Adrenal gland (tissue), 12 donors: ENCODE data around the gene PPP1R14C. TPM values are rescaled to one million over a fixed set of nuclear protein-coding genes. Genes with fewer than 3 reads are reported as not detected.
"Not testable (repeated sequence)": the region's sequence is repeated elsewhere in the genome, so short reads cannot be mapped to it uniquely, and the experiment has no call there.

Experiments
- DNase-seq, 7 donors: peaks; one replicate each; pipeline ENCODE4 v3.0.0-alpha.2; 2019 to 2020
- H3K27ac ChIP-seq, 5 donors: fragments of 200-600 bp; sonication (generic) in 4 of 5; 1 replicate in 3 of 5; 2 replicates in 2 of 5; pipeline versions ENCODE4 v1.5.1 to v1.8.0; 2016 to 2020; ENCODE audit warnings: mild to moderate bottlenecking in 1 of 5
- H3K27me3 ChIP-seq: fragments of 200-600 bp; 2 replicates; pipeline ENCODE4 v1.8.0; 2021
- H3K36me3 ChIP-seq, 2 donors: fragments of 200-600 bp; replicated peaks in 1 of 2; 1 replicate in 1 of 2; 2 replicates in 1 of 2; pipeline versions ENCODE4 v1.5.1 to v1.8.0; 2018 to 2022
- H3K4me1 ChIP-seq, 2 donors: fragments of 200-600 bp; replicated peaks in 1 of 2; 1 replicate in 1 of 2; 2 replicates in 1 of 2; pipeline versions ENCODE4 v1.5.1 to v1.8.0; 2018 to 2021
- H3K4me3 ChIP-seq, 4 donors: fragments of 200-600 bp; sonication (generic) in 3 of 4; one replicate each; pipeline ENCODE4 v1.5.1; 2016 to 2018
- H3K9me3 ChIP-seq, 3 donors: fragments of 200-600 bp; sonication (generic) in 1 of 3; replicated peaks in 1 of 3; 1 replicate in 2 of 3; 2 replicates in 1 of 3; pipeline versions ENCODE4 v1.5.1 to v1.8.0; 2016 to 2021
- POLR2A ChIP-seq, 2 donors: fragments of 450-650 bp; IDR thresholded peaks; one replicate each; pipeline ENCODE4 v1.6.1; 2017; ENCODE audit warnings: antibody characterized with exemption in 2 of 2, mild to moderate bottlenecking in 2 of 2, moderate library complexity in 1 of 2
- WGBS, 4 donors: extraction: QIAGEN DNeasy Blood & Tissue Kit in 2 of 4; methylation state at CpG; one replicate each; pipeline versions ENCODE4 v1.1.5 to v1.1.7; 2013 to 2017; 5-methylcytosine and 5-hydroxymethylcytosine counted together
- intact Hi-C, 2 donors: fragments of 100-400 bp; cut with DNase I; formaldehyde crosslinking; loops; one replicate each; pipeline versions ENCODE4 v1.14.1 to v1.15.0; 2022 to 2023
- polyA plus RNA-seq, 3 donors: library from polyadenylated mRNA; stranded (reverse); fragments of 200-250 nt in 2 of 3; fragments of 350-450 nt in 1 of 3; fragmentation: Illumina TruSeq in 1 of 3; extraction: RNeasy Lipid Tissue Mini Kit (QIAGEN cat#74804) in 1 of 3; gene quantifications; one replicate each; pipeline ENCODE4 v1.2.3, GENCODE V29; 2013 to 2014
- total RNA-seq, 9 donors: library from RNA; depleted of rRNA in 4 of 9; stranded (reverse); fragments of >200 nt in 4 of 9; fragments of 120-200 nt in 1 of 9; fragmentation: NEBNext Ultra II Directional in 1 of 9; extraction: Animal tissue kit (Norgen Biotek cat#: 25700) in 1 of 9; gene quantifications; one replicate each; pipeline versions ENCODE4 v1.1.0 to v1.2.4, GENCODE V29; 2013 to 2023
- TF ChIP-seq, protein P1 (sequence below), 6 experiments: fragments of 450-650 bp in 4 of 6; fragments of 200-600 bp in 2 of 6; sonication (generic) in 1 of 6; IDR thresholded peaks; 1 replicate in 5 of 6; 2 replicates in 1 of 6; pipeline versions ENCODE4 v1.5.1 to v1.8.0; 2016 to 2021; ENCODE audit warnings: antibody characterized with exemption in 6 of 6, mild to moderate bottlenecking in 2 of 6, moderate library complexity in 1 of 6
- donor health status: healthy with polysubstance abuse.
- donor health status: Bipolar disorder and iron deficiency.
- donor health status: DM: yes; HTN: yes; CAD: no.
- donor health status: DM: no; HTN: no; CAD: no.
- donor health status: DM: no; HTN: no; CAD: no.
- donor health status: DM: yes; HTN: yes; CAD: no.

The PPP1R14C gene
- total and polyA plus RNA-seq, 12 donors: 0.11 to 0.46 (median 0.17) TPM; not detected in 5

DNA sequence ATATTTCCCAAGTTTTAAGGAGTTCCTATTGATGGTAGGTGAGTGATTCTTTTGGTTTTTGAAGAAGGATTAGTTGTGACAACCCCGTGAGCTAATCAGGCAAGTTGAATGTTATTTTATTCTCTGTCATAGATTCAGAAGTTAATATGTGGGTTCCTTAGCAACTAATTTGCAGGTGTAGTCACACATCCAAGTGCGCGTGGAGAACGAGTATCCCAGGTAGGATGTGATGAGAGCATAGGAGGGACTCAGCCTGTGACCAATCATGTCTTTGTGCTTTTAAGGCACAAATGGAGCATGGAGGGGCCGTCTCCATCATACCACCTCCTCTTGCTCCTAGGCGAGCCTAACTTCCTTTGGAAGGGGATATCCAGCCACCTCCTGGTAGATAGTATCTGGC lies 41.1 kb downstream of the PPP1R14C start:
- H3K27ac ChIP-seq: no peak overlapping the region
- intact Hi-C loops: no loop called here
- no peaks in the 10 kb centered on the region for H3K27me3 ChIP-seq
- H3K4me1 ChIP-seq: no peaks in the 10 kb centered on the region
- no peak overlapping the region for H3K4me3 ChIP-seq
- no peaks in the 10 kb centered on the region for H3K9me3 ChIP-seq
- TF ChIP-seq, protein P1, sequence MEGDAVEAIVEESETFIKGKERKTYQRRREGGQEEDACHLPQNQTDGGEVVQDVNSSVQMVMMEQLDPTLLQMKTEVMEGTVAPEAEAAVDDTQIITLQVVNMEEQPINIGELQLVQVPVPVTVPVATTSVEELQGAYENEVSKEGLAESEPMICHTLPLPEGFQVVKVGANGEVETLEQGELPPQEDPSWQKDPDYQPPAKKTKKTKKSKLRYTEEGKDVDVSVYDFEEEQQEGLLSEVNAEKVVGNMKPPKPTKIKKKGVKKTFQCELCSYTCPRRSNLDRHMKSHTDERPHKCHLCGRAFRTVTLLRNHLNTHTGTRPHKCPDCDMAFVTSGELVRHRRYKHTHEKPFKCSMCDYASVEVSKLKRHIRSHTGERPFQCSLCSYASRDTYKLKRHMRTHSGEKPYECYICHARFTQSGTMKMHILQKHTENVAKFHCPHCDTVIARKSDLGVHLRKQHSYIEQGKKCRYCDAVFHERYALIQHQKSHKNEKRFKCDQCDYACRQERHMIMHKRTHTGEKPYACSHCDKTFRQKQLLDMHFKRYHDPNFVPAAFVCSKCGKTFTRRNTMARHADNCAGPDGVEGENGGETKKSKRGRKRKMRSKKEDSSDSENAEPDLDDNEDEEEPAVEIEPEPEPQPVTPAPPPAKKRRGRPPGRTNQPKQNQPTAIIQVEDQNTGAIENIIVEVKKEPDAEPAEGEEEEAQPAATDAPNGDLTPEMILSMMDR (IDR thresholded peaks at IDR 0.05): no peak
- TF ChIP-seq POLR2A (IDR thresholded peaks at IDR 0.05): no peak
- no peaks in the 10 kb centered on the region for H3K36me3 ChIP-seq
- WGBS, 4 donors: 80 to 91% (median 84%) methylated on average over 6 of the region's 6 CpGs
- DNase-seq: no peak

DNA sequence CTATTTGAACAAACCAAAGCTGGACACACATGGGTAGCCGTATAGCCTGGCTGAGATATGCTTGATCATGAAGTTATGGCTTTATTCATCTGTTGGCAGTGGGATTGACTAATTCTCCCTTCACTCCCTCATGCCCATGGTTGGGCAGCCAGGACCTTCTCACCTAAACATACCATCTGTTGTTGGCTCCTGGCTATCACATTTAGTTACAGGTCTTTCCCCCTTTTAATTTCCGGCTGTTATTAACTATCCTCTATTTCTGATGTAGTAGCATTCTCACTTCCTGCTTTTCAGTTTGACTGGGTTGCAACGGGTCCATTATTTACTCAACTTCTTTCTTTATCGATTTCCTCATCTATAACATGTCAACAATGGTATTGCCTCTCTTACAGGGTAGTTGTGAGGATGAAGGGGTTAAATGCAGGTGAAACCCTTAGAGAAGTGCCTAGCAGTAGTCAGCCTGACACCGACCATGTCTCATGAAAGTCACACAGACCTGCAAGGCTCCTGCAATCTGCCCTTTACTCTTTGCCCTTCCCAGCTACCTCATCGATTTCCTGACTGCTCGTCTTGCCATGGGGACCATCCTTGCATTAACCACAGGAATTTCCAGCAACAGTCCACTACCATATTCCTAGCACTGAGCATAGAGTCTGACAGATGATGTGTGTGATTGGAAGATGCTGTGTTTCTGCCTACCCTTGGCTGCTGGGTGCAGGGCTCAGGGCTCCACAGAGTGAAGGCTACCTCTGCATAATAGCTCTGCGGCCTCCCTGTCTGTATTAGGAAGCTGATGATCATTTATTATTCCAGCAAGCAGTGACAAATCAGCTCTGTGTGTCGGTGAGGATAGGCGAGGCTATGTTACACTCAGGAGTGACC lies 42.2 kb downstream of the PPP1R14C start:
- H3K9me3 ChIP-seq: no peaks in the 10 kb centered on the region
- H3K27ac ChIP-seq: no peak overlapping the region
- no peaks in the 10 kb centered on the region for H3K4me1 ChIP-seq
- no peak overlapping the region for H3K4me3 ChIP-seq
- intact Hi-C loops: no loop called here
- H3K36me3 ChIP-seq: no peaks in the 10 kb centered on the region
- no peaks in the 10 kb centered on the region for H3K27me3 ChIP-seq
- WGBS, 4 donors: 55 to 71% (median 64%) methylated on average over 10 of the region's 10 CpGs
- DNase-seq: no peak
- no peak for TF ChIP-seq POLR2A (IDR thresholded peaks at IDR 0.05)
- TF ChIP-seq, protein P1 (IDR thresholded peaks at IDR 0.05): no peak

DNA sequence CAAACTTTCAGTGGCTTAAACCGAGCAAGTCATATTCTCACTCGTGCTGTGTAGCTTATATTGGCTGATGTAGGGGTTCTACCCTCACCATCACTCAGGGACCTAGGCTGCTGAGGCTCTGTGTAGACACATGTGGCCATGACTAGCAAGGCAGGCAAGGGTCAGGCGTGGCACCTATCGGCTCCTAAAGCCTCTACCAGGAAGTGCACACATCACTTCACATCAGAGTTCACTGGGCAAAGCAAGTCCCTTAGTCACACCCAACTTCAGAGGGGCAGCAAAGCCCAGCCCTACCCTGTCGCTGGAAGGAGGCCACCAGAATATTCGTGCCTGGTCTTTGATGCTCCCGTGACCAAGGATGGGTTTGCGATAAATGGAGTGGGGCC lies 42.9 kb downstream of the PPP1R14C start:
- 78 to 86% (median 82%) methylated on average over 3 to 8 of the region's 8 CpGs for WGBS, 4 donors
- H3K9me3 ChIP-seq: no peaks in the 10 kb centered on the region
- intact Hi-C loops: no loop called here

DNA sequence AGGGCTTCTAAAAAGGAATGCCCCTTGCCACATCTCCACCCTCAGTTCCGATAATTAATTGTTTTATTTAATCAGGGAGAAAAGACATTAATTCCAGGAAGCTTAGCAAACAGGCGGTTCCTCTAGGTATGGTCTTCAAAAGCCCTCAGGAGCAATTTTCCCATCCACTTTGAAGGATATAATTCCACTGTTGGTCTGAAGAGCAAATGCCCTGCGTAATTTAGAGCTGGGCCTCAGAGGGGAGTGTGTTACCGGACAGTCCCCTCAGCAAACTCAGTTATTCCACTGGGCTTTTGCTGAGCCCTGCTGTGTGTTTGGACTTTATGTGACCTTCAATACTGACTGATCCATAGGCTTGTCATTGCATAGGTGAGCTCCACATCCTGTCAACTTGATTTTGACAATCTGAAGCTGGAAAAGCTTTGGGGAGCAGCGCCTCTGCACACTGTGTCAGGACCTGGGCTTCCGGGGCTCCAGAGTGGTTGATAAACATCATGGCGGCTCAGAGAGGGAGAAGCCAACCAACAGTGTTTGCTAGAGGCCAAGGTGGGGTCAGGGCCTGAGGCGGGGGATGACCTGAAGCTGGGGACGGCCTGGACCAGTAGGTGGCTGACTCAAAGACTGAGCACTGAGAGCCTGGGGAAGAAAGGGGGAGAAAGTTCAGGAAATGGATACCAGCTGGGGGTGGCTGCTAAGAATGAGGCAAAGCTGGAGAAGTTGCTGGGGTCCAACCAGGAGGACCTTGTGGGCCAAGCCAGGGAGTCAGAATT lies 43.5 kb downstream of the PPP1R14C start:
- Histone ChIP-seq H3K4me1 (no peaks in the 10 kb centered on the region), H3K27me3 (no peaks in the 10 kb centered on the region), H3K27ac (no peak overlapping the region), H3K4me3 (no peak overlapping the region), H3K36me3 (no peaks in the 10 kb centered on the region), H3K9me3 (no peaks in the 10 kb centered on the region)
- WGBS, 4 donors: 84 to 95% (median 90%) methylated on average over 8 to 9 of the region's 9 CpGs
- no peak for TF ChIP-seq POLR2A (IDR thresholded peaks at IDR 0.05)
- TF ChIP-seq, protein P1 (IDR thresholded peaks at IDR 0.05): no peak
- no peak for DNase-seq
- intact Hi-C loops: no loop called here

More for the DNA sequence above, 42.9 kb downstream of the PPP1R14C start:
- Histone ChIP-seq H3K4me1 (no peaks in the 10 kb centered on the region), H3K27me3 (no peaks in the 10 kb centered on the region), H3K36me3 (no peaks in the 10 kb centered on the region), H3K4me3 (no peak overlapping the region), H3K27ac (no peak overlapping the region)
- DNase-seq: no peak
- TF ChIP-seq, protein P1 (IDR thresholded peaks at IDR 0.05): no peak
- TF ChIP-seq POLR2A (IDR thresholded peaks at IDR 0.05): no peak

DNA sequence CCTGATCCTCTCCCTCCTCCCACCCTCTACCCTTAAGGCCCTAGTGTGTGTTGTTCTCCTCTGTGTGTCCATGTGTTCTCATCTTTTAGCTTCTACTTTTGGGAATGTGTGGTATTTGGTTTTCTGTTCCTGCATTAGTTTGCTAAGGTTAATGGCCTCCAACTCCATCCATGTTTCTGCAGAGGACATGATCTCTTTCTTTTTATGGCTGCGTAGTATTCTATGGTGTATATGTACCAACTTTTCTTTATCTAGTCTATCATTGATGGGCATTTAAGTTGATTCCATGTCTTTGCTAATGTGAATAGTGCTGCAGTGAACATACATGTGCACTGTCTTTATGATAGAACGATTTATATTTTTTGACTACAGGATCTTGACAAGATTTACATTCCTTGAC lies 44.6 kb downstream of the PPP1R14C start:
- H3K4me1 ChIP-seq, DNase-seq, intact Hi-C loops, H3K27ac ChIP-seq, H3K27me3 ChIP-seq, H3K4me3 ChIP-seq, H3K9me3 ChIP-seq, H3K36me3 ChIP-seq: not testable (repeated sequence)
- 64 to 91% (median 84%) methylated on average over 2 of the region's 2 CpGs for WGBS, 4 donors
